HCT116 (cell line): ENCODE measurements around the gene MSI2. TPM values are rescaled to one million over a fixed set of nuclear protein-coding genes. Genes with fewer than 3 reads are reported as not detected.

Source experiments
- ATAC-seq: fragments of 200-7000 bp; cut with Tn5 transposase; 2 replicates; pipeline ENCODE4 v1.9.1; 2020; ENCODE audit warnings: mild to moderate bottlenecking, moderate library complexity
- BruUV-seq: library from RNA; stranded (reverse); fragments of 400-500 nt; replicated peaks from 2 replicates; lab custom pipeline; 2021; lab: Mats Ljungman, UMichigan
- CTCF ChIA-PET: fragments of 300-600 bp; sonication (Branson Sonifier 250); formaldehyde crosslinking; loops from one replicate; lab custom pipeline; 2021; ENCODE audit warnings: antibody characterized with exemption; lab: Charles Lee
- POLR2A ChIA-PET: fragments of 300-600, 350-600 bp; sonication (Branson Sonifier 250); formaldehyde crosslinking; loops from one replicate; lab custom pipeline; 2021; ENCODE audit warnings: antibody characterized with exemption; lab: Charles Lee
- RAD21 ChIA-PET, 2 experiments: fragments of 300-600 bp; sonication (Branson Sonifier 250); formaldehyde crosslinking; loops; one replicate each; lab custom pipeline; 2023; ENCODE audit warnings: low total read pairs in 2 of 2; ENCODE audit not compliant: uncharacterized antibody in 2 of 2, unreplicated experiment in 2 of 2, low non-redundant PET in 1 of 2; lab: Charles Lee
- DNase-seq: peaks from one replicate; pipeline ENCODE4 v3.0.0-alpha.2; 2010; ENCODE audit warnings: low read depth, low spot score
- H2AFZ ChIP-seq: fragments of 200-600 bp; shearing (Covaris generic), sonication (generic); 2 replicates; pipeline ENCODE4 v1.6.1; 2017; ENCODE audit warnings: low read depth, mixed run types, mixed read lengths, antibody characterized with exemption, low read length; ENCODE audit not compliant: poor library complexity, severe bottlenecking
- H3K27ac ChIP-seq: 2 replicates; pipeline ENCODE4 v1.5.1; 2012; ENCODE audit warnings: low read depth, low read length
- H3K27me3 ChIP-seq: fragments of 200-600 bp; sonication (generic); 2 replicates; pipeline ENCODE4 v1.6.1; 2016; ENCODE audit warnings: mixed run types, low read length, mixed read lengths; ENCODE audit not compliant: insufficient read depth
- H3K36me3 ChIP-seq, 2 experiments: fragments of 200-500 bp in 1 of 2; fragments of 200-600 bp in 1 of 2; sonication (Bioruptor generic) in 1 of 2; sonication (generic) in 1 of 2; 2 replicates each; pipeline versions ENCODE4 v1.5.1 to v1.6.1; 2014 to 2016; ENCODE audit warnings: low read length in 2 of 2, inconsistent platforms in 1 of 2, mixed read lengths in 1 of 2, mixed run types in 1 of 2; ENCODE audit not compliant: insufficient read depth in 2 of 2, control insufficient read depth in 1 of 2
- H3K4me1 ChIP-seq, 2 experiments: fragments of 200-600 bp in 1 of 2; sonication (generic) in 1 of 2; 2 replicates each; pipeline versions ENCODE4 v1.5.1 to v1.6.1; 2012 to 2017; ENCODE audit warnings: low read length in 2 of 2, inconsistent platforms in 1 of 2, mild to moderate bottlenecking in 1 of 2, mixed read lengths in 1 of 2, mixed run types in 1 of 2, moderate library complexity in 1 of 2; ENCODE audit not compliant: insufficient read depth in 2 of 2, control insufficient read depth in 1 of 2
- H3K4me2 ChIP-seq: fragments of 200-600 bp; sonication (generic); 2 replicates; pipeline ENCODE4 v1.6.1; 2017; ENCODE audit warnings: mixed run types, low read length, mixed read lengths
- H3K4me3 ChIP-seq, 2 experiments: fragments of 200-600 bp in 1 of 2; sonication (generic) in 1 of 2; replicated peaks in 1 of 2; 2 replicates each; pipeline ENCODE4 v1.5.1; 2011 to 2016; ENCODE audit warnings: low read length in 2 of 2, control low read depth in 1 of 2, low read depth in 1 of 2, mild to moderate bottlenecking in 1 of 2, mixed read lengths in 1 of 2, mixed run types in 1 of 2
- H3K79me2 ChIP-seq: fragments of 200-600 bp; sonication (generic); 2 replicates; pipeline ENCODE4 v1.6.1; 2017; ENCODE audit warnings: mild to moderate bottlenecking, mixed run types, low read length, moderate library complexity, mixed read lengths; ENCODE audit not compliant: insufficient read depth
- H3K9ac ChIP-seq: fragments of 200-600 bp; sonication (generic); 2 replicates; pipeline ENCODE4 v1.6.1; 2016; ENCODE audit warnings: low read length, mixed read lengths
- H3K9me2 ChIP-seq: fragments of 200-600 bp; sonication (generic), shearing (Covaris generic); 2 replicates; pipeline ENCODE4 v1.6.1; 2017; ENCODE audit warnings: mixed run types, mild to moderate bottlenecking, moderate library complexity; ENCODE audit not compliant: insufficient read depth
- H3K9me3 ChIP-seq, 2 experiments: fragments of 200-500 bp in 1 of 2; fragments of 200-600 bp in 1 of 2; sonication (Bioruptor generic) in 1 of 2; sonication (generic) in 1 of 2; 2 replicates each; pipeline ENCODE4 v1.6.1; 2014 to 2017; ENCODE audit warnings: low read length in 2 of 2, mixed read lengths in 2 of 2, inconsistent platforms in 1 of 2, low read depth in 1 of 2, mild to moderate bottlenecking in 1 of 2, mixed run types in 1 of 2, moderate library complexity in 1 of 2; ENCODE audit not compliant: control insufficient read depth in 1 of 2, insufficient read depth in 1 of 2
- H4K20me1 ChIP-seq: fragments of 200-600 bp; sonication (generic), shearing (Covaris generic); 2 replicates; pipeline ENCODE4 v1.6.1; 2017; ENCODE audit warnings: mixed run types, mild to moderate bottlenecking, moderate library complexity; ENCODE audit not compliant: insufficient read depth
- ATF3 ChIP-seq: IDR thresholded peaks from 2 replicates; pipeline ENCODE4 v1.6.1; 2012
- CBX3 ChIP-seq: IDR thresholded peaks from 2 replicates; pipeline ENCODE4 v1.6.1; 2012; ENCODE audit warnings: low read depth
- CEBPB ChIP-seq: IDR thresholded peaks from 2 replicates; pipeline ENCODE4 v1.6.1; 2012; ENCODE audit warnings: low read depth
- EGR1 ChIP-seq: IDR thresholded peaks from 2 replicates; pipeline ENCODE4 v1.6.1; 2012; ENCODE audit warnings: low read depth
- ELF1 ChIP-seq: IDR thresholded peaks from 2 replicates; pipeline ENCODE4 v1.6.1; 2012; ENCODE audit warnings: low read depth, borderline replicate concordance
- EZH2 ChIP-seq: fragments of 200-600 bp; sonication (generic); IDR thresholded peaks from 2 replicates; pipeline ENCODE4 v1.6.1; 2017; ENCODE audit warnings: antibody characterized with exemption, mixed run types
- EZH2phosphoT487 ChIP-seq: fragments of 200-600 bp; IDR thresholded peaks from 2 replicates; pipeline ENCODE4 v1.6.1; 2018; ENCODE audit warnings: antibody characterized with exemption, borderline replicate concordance
- FOSL1 ChIP-seq: IDR thresholded peaks from 2 replicates; pipeline ENCODE4 v1.6.1; 2012; ENCODE audit warnings: low read depth
- JUND ChIP-seq: IDR thresholded peaks from 2 replicates; pipeline ENCODE4 v1.6.1; 2012
- MAX ChIP-seq: IDR thresholded peaks from 2 replicates; pipeline ENCODE4 v1.6.1; 2012
- POLR2A ChIP-seq: IDR thresholded peaks from 2 replicates; pipeline ENCODE4 v1.7.0; 2011; ENCODE audit warnings: borderline replicate concordance; ENCODE audit not compliant: insufficient read depth, insufficient read length; ENCODE audit errors: extremely low read depth
- REST ChIP-seq: IDR thresholded peaks from 2 replicates; pipeline ENCODE4 v1.6.1; 2012; ENCODE audit warnings: low read depth
- SIN3A ChIP-seq: IDR thresholded peaks from 2 replicates; pipeline ENCODE4 v1.6.1; 2012; ENCODE audit warnings: low read depth
- SP1 ChIP-seq: IDR thresholded peaks from 2 replicates; pipeline ENCODE4 v1.6.1; 2012; ENCODE audit warnings: low read depth
- SRF ChIP-seq: IDR thresholded peaks from 2 replicates; pipeline ENCODE4 v1.6.1; 2012; ENCODE audit warnings: low read depth
- TCF7L2 ChIP-seq: IDR thresholded peaks from 2 replicates; pipeline ENCODE4 v1.7.0; 2011; ENCODE audit warnings: borderline replicate concordance, inconsistent platforms; ENCODE audit not compliant: insufficient read depth, insufficient read length; ENCODE audit errors: extremely low read depth
- YY1 ChIP-seq: IDR thresholded peaks from 2 replicates; pipeline ENCODE4 v1.6.1; 2011; ENCODE audit warnings: low read length, low read depth, moderate library complexity, mild to moderate bottlenecking; ENCODE audit not compliant: insufficient replicate concordance; ENCODE audit errors: extremely low read depth
- ZBTB33 ChIP-seq: IDR thresholded peaks from 2 replicates; pipeline ENCODE4 v1.6.1; 2011; ENCODE audit warnings: mild to moderate bottlenecking, low read length, moderate library complexity; ENCODE audit not compliant: insufficient replicate concordance; ENCODE audit errors: extremely low read depth
- ZFX ChIP-seq: fragments of 450-650 bp; IDR thresholded peaks from 2 replicates; pipeline ENCODE4 v1.6.1; 2017
- ZNF274 ChIP-seq: fragments of 200-500 bp; sonication (Bioruptor generic); IDR thresholded peaks from 2 replicates; pipeline ENCODE4 v1.6.1; 2014; ENCODE audit warnings: mild to moderate bottlenecking, low read depth, low read length, inconsistent platforms
- intact Hi-C: fragments of 100-400 bp; cut with micrococcal nuclease; formaldehyde crosslinking; loops from 2 replicates; pipeline ENCODE4 v1.10.0; 2022
- total RNA-seq: library from RNA; stranded (reverse); gene quantifications from one replicate; pipeline ENCODE4 v1.2.1, GENCODE V29; 2021; ENCODE audit not compliant: unreplicated experiment

The MSI2 gene
- total RNA-seq, 1 experiment from 2014 or later, result 137 TPM

- ChIA-PET RAD21 (no interaction called here), POLR2A (interaction anchor here (0.6 kb wide), 1 partner anchor 94 kb away, joined by 3 read pairs; no protein-coding TSS in a partner anchor), CTCF (interaction anchor here (1.2 kb wide), 1 partner anchor 9 kb away, joined by 7 read pairs; no protein-coding TSS in a partner anchor)
- Histone ChIP-seq H3K36me3 (no peaks in the 10 kb centered on the region), H3K9me2 (no peaks in the 10 kb centered on the region), H2AFZ (no peak overlapping the region), H3K4me3 (no peak overlapping the region), H3K9me3 (no peaks in the 10 kb centered on the region), H3K27me3 (no peaks in the 10 kb centered on the region), H3K4me2 (no peak overlapping the region), H3K9ac (no peak overlapping the region), H3K27ac (no peak overlapping the region), H4K20me1 (peaks cover 5% of the 10 kb centered on the region; the same call in 1 of the 2 replicates), H3K79me2 (no peaks in the 10 kb centered on the region), H3K4me1 (0 out of 4 replicates have a peak, but pooled peaks cover 2 to 8% of the 10 kb centered on the region in 2 experiments)
- DNase-seq (no peak), ATAC-seq (no peak)
- TF ChIP-seq EZH2phosphoT487 (no peak), SP1 (no peak), FOSL1 (no peak), ZNF274 (no peak), JUND (no peak), SIN3A (no peak), MAX (no peak), ATF3 (no peak), ELF1 (no peak), ZBTB33 (no peak), YY1 (no peak), POLR2A (no peak), EZH2 (no peak), CEBPB (no peak), ZFX (no peak), TCF7L2 (no peak), CBX3 (no peak), SRF (no peak), REST (no peak), EGR1 (no peak)
- intact Hi-C loops, result no loop called here
- no TSS peak for BruUV-seq
Measured at GRCh38 chr17:57506774-57507127, 250.4 kb downstream of the MSI2 start.
